Transverse colon (tissue), 4 donors: ENCODE measurements around the gene SELL. TPM values are rescaled to one million over a fixed set of nuclear protein-coding genes. Genes with fewer than 3 reads are reported as not detected.
"Not testable (repeated sequence)": the region's sequence is repeated elsewhere in the genome, so short reads cannot be mapped to it uniquely, and the experiment has no call there.

Experiments used
- DNase-seq: peaks from one replicate; pipeline ENCODE4 v3.0.0-alpha.2; 2019
- H3K27ac ChIP-seq, 4 donors: fragments of 200-600 bp; sonication (generic); 2 replicates each; pipeline ENCODE4 v1.5.1; 2016 to 2018; ENCODE audit warnings: inconsistent platforms in 4 of 4
- H3K27me3 ChIP-seq: fragments of 200-600 bp; sonication (generic); 2 replicates; pipeline ENCODE4 v1.5.1; 2017; ENCODE audit warnings: inconsistent platforms
- H3K36me3 ChIP-seq, 4 donors: fragments of 200-600 bp; sonication (generic); 2 replicates each; pipeline ENCODE4 v1.5.1; 2017 to 2019; ENCODE audit warnings: inconsistent platforms in 4 of 4
- H3K4me1 ChIP-seq, 4 donors: fragments of 200-600 bp; sonication (generic); 2 replicates each; pipeline ENCODE4 v1.5.1; 2017 to 2020; ENCODE audit warnings: inconsistent platforms in 4 of 4
- H3K4me3 ChIP-seq, 4 donors: fragments of 200-600 bp; sonication (generic); 1 replicate in 1 of 4; 2 replicates in 3 of 4; pipeline versions ENCODE4 v1.5.1 to v1.6.1; 2017 to 2019; ENCODE audit warnings: inconsistent platforms in 4 of 4
- H3K9me3 ChIP-seq, 2 donors: fragments of 200-600 bp; sonication (generic); 2 replicates each; pipeline ENCODE4 v1.5.1; 2017 to 2019; ENCODE audit warnings: inconsistent platforms in 2 of 2
- CTCF ChIP-seq, 5 experiments: fragments of 200-600 bp in 3 of 5; fragments of 450-650 bp in 2 of 5; sonication (generic) in 3 of 5; IDR thresholded peaks; 1 replicate in 2 of 5; 2 replicates in 3 of 5; pipeline ENCODE4 v1.5.1; 2016 to 2017; ENCODE audit warnings: antibody characterized with exemption in 5 of 5, inconsistent platforms in 3 of 5, mild to moderate bottlenecking in 2 of 5, moderate library complexity in 1 of 5
- EP300 ChIP-seq: sonication (generic); formaldehyde crosslinking; IDR thresholded peaks from one replicate; pipeline ENCODE4 v1.6.1; 2017; ENCODE audit warnings: antibody characterized with exemption, low read depth
- POLR2A ChIP-seq: fragments of 450-650 bp; IDR thresholded peaks from one replicate; pipeline ENCODE4 v1.6.1; 2016; ENCODE audit warnings: antibody characterized with exemption, mild to moderate bottlenecking, moderate library complexity
- POLR2AphosphoS5 ChIP-seq, 3 donors: sonication (generic); formaldehyde crosslinking; IDR thresholded peaks; one replicate each; pipeline ENCODE4 v1.6.1; 2016; ENCODE audit warnings: antibody characterized with exemption in 3 of 3
- whole genome bisulfite sequencing, 2 donors: methylation state at CpG; one replicate each; pipeline ENCODE4 v1.1.5; 2018; ENCODE audit warnings: low coverage in 1 of 2; 5-methylcytosine and 5-hydroxymethylcytosine counted together
- in situ Hi-C, 4 donors: fragments of 200-750 bp; cut with MboI; loops; one replicate each; pipeline versions ENCODE4 v1.15.0 to v1.15.1; 2017; ENCODE audit warnings: low sequenced_read_pairs in 3 of 4, low pct_ligation_motif_present in 1 of 4, low pct_unique_long_range_greater_than_20kb in 1 of 4
- intact Hi-C: fragments of 100-400 bp; cut with DNase I; formaldehyde crosslinking; loops from one replicate; pipeline ENCODE4 v1.15.1; 2023; ENCODE audit warnings: low total_unique reads
- total RNA-seq, 4 donors: library from RNA; depleted of rRNA; stranded (reverse); fragments of >200 nt; gene quantifications; one replicate each; pipeline ENCODE4 v1.1.0, GENCODE V29; 2016

SELL gene
- total RNA-seq, 4 donors from 2014 or later: 0.55 to 6.4 (median 2.9) TPM; not detected in 1

- Histone ChIP-seq H3K36me3 (no peaks in the 10 kb centered on the region), H3K27ac (no peak overlapping the region), H3K4me3 (no peak overlapping the region), H3K27me3 (peaks cover 1% of the 10 kb centered on the region), H3K4me1 (no peaks in the 10 kb centered on the region), H3K9me3 (no peaks in the 10 kb centered on the region)
- no peak for DNase-seq
- WGBS, 2 donors: 45 to 80% methylated on average over 1 to 2 of the region's 2 CpGs
- TF ChIP-seq CTCF (IDR thresholded peaks at IDR 0.05): no peak
- TF ChIP-seq POLR2A: no peak
- TF ChIP-seq EP300: no peak
- no peak for TF ChIP-seq POLR2AphosphoS5 (IDR thresholded peaks at IDR 0.05)
- in situ Hi-C loops (no loop called here), intact Hi-C loops (no loop called here)
Observed at GRCh38 chr1:169676001-169676400, 35.4 kb downstream of the SELL start.

DNA sequence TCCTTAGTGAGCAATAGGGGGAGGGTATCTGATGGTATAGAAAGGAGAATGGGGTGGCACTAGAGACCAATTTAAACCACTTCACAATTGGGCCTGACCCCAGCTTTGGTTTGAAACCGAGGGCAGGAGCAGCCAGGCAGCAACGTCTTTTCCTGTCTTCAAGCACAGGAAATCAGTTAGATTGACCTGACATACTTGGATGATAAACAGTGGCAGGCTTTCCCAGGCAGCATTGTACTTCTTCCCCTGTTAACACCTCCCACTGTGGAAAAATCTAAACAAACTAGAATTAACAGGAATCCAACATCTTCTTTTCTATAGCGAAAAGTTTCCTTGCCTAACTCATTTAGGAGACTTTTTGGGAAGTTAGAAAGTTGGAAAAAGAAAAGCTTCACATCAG is 40.6 kb downstream of the SELL start:
- Histone ChIP-seq H3K27me3 (no peaks in the 10 kb centered on the region), H3K4me3 (no peak overlapping the region), H3K36me3 (no peaks in the 10 kb centered on the region), H3K4me1 (no peaks in the 10 kb centered on the region), H3K9me3 (no peaks in the 10 kb centered on the region), H3K27ac (no peak overlapping the region)
- TF ChIP-seq POLR2A (no peak), CTCF (IDR thresholded peaks at IDR 0.05) (no peak), POLR2AphosphoS5 (IDR thresholded peaks at IDR 0.05) (no peak), EP300 (no peak)
- WGBS, 2 donors: 11 to 32% methylated on average over 3 of the region's 3 CpGs
- intact Hi-C loops: no loop called here
- in situ Hi-C loops: no loop called here
- no peak for DNase-seq

DNA sequence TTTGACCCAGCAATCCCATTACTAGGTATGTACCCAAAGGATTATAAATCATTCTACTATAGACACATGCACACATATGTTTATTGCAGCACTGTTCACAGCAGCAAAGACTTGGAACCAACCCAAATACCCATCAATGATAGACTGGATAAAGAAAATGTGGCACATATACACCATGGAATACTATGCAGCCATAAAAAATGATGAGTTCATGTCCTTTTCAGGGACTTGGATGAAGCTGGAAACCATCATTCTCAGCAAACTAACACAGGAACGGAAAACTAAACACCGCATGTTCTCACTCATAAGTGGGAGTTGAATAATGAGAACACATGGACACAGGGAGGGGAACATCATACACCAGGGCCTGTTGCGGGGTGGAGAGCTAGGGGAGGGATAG is 41.2 kb downstream of the SELL start:
- H3K27ac ChIP-seq, DNase-seq, H3K27me3 ChIP-seq, H3K4me3 ChIP-seq, H3K36me3 ChIP-seq, in situ Hi-C loops, H3K4me1 ChIP-seq, intact Hi-C loops, H3K9me3 ChIP-seq: not testable (repeated sequence)
- 82 to 93% methylated on average over 2 to 3 of the region's 3 CpGs for WGBS, 2 donors

DNA sequence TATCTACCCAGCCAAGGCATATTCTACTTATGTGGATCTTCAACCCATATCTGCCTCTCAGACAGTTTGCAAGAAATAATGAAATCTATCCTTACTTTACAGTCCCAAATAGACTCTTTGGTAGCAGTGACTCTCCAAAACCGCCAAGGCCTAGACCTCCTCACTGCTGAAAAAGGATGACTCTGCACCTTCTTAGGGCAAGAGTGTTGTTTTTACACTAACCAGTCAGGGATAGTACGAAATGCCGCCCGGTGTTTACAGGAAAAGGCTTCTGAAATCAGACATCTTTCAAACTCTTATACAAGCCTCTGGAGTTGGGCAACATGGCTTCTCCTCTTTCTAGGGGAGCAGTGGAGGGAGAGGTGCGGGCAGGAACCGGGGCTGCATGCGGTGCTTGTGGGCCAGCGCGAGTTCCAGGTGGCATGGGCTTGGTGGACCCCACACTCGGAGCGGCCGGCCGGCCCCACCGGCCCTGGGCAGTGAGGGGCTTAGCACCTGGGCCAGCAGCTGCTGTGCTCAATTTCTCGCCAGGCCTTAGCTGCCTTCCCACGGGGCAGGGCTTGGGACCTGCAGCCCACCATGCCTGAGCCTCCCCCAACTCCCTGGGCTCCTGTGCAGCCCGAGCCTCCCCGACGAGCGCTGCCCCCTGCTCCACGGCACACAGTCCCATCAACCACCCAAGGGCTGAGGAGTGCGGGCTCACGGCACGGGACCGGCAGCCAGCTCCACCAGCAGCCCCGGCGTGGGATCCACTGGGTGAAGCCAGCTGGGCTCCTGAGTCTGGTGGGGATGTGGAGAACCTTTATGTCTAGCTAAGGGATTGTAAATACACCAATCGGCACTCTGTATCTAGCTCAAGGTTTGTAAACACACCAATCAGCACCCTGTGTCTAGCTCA is 43.5 kb downstream of the SELL start:
- H3K27ac ChIP-seq, DNase-seq, intact Hi-C loops, in situ Hi-C loops, H3K4me1 ChIP-seq, H3K9me3 ChIP-seq, H3K27me3 ChIP-seq, H3K4me3 ChIP-seq, H3K36me3 ChIP-seq: not testable (repeated sequence)
- WGBS, 2 donors: 96% methylated on average over 23 of the region's 28 CpGs; no CpG with 5 or more reads in 1 of the 2 donors

DNA sequence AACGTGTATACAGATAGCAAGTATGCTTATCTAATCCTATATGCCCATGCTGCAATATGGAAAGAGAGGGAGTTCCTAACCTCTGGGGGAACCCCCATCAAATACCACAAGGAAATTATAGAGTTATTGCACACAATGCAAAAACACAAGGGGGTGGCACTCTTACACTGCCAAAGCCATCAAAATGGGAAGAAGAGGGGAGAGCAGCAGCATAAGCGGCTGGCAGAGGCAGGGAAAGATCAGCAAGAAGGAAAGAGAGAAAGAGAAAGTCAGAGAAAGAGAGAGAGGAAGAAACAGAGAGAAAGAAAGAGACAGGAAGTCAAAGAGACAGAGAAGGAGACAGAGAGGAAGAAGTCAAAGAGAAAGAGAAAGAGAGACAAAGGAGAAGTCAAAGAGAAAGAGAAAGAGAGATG is 44.2 kb downstream of the SELL start:
- H3K27ac ChIP-seq, H3K27me3 ChIP-seq, H3K4me3 ChIP-seq, H3K36me3 ChIP-seq, H3K9me3 ChIP-seq, intact Hi-C loops, in situ Hi-C loops, DNase-seq, H3K4me1 ChIP-seq: not testable (repeated sequence)
- 47 to 60% methylated on average over 2 of the region's 2 CpGs for WGBS, 2 donors

DNA sequence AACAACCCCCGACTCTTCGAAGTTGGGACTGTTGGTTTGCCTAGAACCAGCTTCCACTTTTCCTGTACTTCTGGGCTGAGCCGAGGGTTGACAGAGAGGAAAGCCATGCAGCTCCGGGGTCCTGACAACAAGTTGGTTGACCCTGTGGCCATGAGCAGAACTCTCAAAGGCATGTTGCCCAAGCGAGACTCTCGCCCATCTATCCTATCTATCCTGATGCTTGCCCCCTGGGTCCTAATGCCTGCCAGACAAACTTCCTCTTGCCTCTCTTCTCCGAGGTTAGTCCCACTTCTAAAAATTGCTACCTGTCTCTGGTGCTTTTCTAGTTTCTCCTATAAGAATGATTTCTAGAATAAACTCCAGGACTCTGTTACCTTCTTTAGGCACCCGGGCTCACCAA is 48.7 kb downstream of the SELL start:
- H3K27ac ChIP-seq, H3K9me3 ChIP-seq, H3K4me1 ChIP-seq, H3K27me3 ChIP-seq, H3K4me3 ChIP-seq, in situ Hi-C loops, intact Hi-C loops, H3K36me3 ChIP-seq, DNase-seq: not testable (repeated sequence)
- 40 to 67% methylated on average over 3 to 8 of the region's 8 CpGs for WGBS, 2 donors

DNA sequence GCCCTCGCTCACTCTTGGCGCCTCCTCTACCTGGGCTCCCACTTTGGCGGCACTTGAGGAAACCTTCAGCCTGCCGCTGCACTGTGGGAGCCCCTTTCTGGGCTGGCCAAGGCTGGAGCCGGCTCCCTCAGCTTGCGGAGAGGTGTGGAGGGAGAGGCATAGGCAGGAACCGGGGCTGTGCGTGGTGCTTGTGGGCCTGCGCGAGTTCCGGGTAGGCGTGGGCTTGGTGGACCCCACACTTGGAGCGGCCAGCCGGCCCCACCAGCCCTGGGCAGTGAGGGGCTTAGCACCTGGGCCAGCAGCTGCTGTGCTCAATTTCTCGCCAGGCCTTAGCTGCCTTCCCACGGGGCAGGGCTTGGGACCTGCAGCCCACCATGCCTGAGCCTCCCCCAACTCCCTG is 50.4 kb downstream of the SELL start:
- H3K27me3 ChIP-seq, intact Hi-C loops, H3K27ac ChIP-seq, H3K9me3 ChIP-seq, H3K36me3 ChIP-seq, H3K4me1 ChIP-seq, DNase-seq, in situ Hi-C loops, H3K4me3 ChIP-seq: not testable (repeated sequence)
- 93% methylated on average over 14 of the region's 16 CpGs; no CpG with 5 or more reads in 1 of the 2 donors for WGBS, 2 donors

DNA sequence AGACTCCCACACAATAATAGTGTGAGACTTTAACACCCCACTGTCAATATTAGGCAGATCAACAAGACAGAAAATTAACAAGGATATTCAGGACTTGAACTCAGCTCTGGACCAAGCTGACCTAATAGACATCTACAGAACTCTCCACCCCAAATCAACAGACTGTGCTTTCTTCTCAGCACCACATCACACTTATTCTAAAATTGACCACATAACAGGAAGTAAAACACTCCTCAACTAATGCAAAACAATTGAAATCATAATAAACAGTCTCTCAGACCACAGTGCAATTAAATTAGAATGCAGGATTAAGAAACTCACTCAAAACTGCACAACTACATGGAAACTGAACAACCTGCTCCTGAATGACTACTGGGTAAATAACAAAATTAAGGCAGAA is 52.6 kb downstream of the SELL start:
- intact Hi-C loops, in situ Hi-C loops, H3K36me3 ChIP-seq, H3K4me1 ChIP-seq, H3K4me3 ChIP-seq, H3K27me3 ChIP-seq, H3K9me3 ChIP-seq, DNase-seq, H3K27ac ChIP-seq: not testable (repeated sequence)
